OCI-LY7 (cell line): ENCODE results near the gene NFKBIA.

ENCODE experiments used
- EZH2phosphoT487 ChIP-seq: fragments of 200-600 bp; sonication (generic); IDR thresholded peaks from 2 replicates; pipeline ENCODE4 v1.6.1; 2018; ENCODE audit warnings: low read depth, borderline replicate concordance, mild to moderate bottlenecking, mixed run types, antibody characterized with exemption, low read length, moderate library complexity, mixed read lengths
- TF ChIP-seq, protein P1 (sequence below): fragments of 200-600 bp; sonication (generic); conservative IDR thresholded peaks from 2 replicates; pipeline ENCODE4 v1.5.1; 2014; ENCODE audit warnings: mild to moderate bottlenecking, antibody characterized with exemption, low read length, moderate library complexity, mixed read lengths

DNA sequence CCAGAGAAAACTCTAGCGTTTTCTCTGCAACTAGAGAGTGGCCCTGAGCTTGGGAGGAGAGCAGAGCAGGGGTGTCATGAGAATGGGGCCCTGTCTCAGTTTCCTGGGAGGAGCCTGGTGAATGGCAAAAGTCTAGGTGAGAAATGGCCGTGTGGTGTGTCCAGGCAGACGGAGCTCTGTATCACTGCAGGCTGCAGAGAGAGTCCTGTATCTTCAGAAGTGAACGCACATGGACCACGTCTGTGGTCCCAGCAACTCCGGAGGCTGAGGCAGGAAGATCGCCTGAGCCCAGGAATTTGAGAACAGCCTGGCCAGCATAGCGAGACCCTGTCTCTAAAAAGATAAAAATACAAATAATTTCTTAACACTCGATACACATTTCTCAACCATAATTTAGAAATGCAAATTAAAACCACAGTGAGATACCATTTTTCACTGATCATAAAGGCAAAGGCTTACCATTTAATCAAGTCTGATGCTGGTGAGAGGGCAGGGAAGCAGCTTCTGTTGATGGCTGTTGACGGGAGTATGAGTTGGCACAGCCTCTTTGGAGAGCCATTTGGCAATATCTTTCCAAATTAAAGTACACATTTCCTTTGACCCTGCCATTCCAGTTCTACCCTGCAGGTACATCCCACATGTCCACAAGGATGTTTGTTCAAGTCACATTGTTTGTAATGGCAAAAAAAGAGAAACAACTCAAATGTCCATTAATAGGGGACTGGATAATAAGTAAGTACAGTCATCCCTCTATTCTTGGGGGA is 51.0 kb downstream of the NFKBIA start:
- TF ChIP-seq, protein P1, sequence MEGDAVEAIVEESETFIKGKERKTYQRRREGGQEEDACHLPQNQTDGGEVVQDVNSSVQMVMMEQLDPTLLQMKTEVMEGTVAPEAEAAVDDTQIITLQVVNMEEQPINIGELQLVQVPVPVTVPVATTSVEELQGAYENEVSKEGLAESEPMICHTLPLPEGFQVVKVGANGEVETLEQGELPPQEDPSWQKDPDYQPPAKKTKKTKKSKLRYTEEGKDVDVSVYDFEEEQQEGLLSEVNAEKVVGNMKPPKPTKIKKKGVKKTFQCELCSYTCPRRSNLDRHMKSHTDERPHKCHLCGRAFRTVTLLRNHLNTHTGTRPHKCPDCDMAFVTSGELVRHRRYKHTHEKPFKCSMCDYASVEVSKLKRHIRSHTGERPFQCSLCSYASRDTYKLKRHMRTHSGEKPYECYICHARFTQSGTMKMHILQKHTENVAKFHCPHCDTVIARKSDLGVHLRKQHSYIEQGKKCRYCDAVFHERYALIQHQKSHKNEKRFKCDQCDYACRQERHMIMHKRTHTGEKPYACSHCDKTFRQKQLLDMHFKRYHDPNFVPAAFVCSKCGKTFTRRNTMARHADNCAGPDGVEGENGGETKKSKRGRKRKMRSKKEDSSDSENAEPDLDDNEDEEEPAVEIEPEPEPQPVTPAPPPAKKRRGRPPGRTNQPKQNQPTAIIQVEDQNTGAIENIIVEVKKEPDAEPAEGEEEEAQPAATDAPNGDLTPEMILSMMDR: no peak
- TF ChIP-seq EZH2phosphoT487: no peak
